Measurements from ENCODE around the gene ZNF536. TPM values are rescaled to one million over a fixed set of nuclear protein-coding genes. Genes with fewer than 3 reads are reported as not detected.

Gene ZNF536
- total RNA-seq = 34.4 TPM
- 4.9 TPM for polyA plus RNA-seq

GRCh38 chr19:30371960-30372824 is at the start of gene ZNF536:
Gene ZNF536 (plus strand): TSS chr19:30372384. CDS start chr19:30443563, 71,179 bp downstream.
- Histone ChIP-seq H3K4me1 (ENCODE audit: insufficient read depth) (no peaks in the 10 kb centered on the region), H3K27ac (ENCODE audit: low read depth) (no peak within 1 kb of the TSS), H3K4me3 (ENCODE audit: low read depth, low read length) (no peak within 1 kb of the TSS), H3K36me3 (ENCODE audit: insufficient read depth) (no peaks in the 10 kb centered on the region)
- no peak for DNase-seq (ENCODE audit: extremely low spot score)
- WGBS = 70% methylated on average over 9 of the region's 9 CpGs

GRCh38 chr19:30322641-30323320 is 49.4 kb upstream of the ZNF536 start:
- Histone ChIP-seq H3K36me3 (ENCODE audit: insufficient read depth) (no peaks in the 10 kb centered on the region), H3K27ac (ENCODE audit: low read depth) (no peak overlapping the region), H3K4me3 (ENCODE audit: low read depth, low read length) (no peak overlapping the region), H3K4me1 (ENCODE audit: insufficient read depth) (no peaks in the 10 kb centered on the region)
- 93% methylated on average over 6 of the region's 6 CpGs for WGBS
- no peak for DNase-seq (ENCODE audit: extremely low spot score)

- Histone ChIP-seq H3K4me3 (ENCODE audit: low read depth, low read length) (no peak overlapping the region), H3K4me1 (ENCODE audit: insufficient read depth) (no peaks in the 10 kb centered on the region), H3K36me3 (ENCODE audit: insufficient read depth) (no peaks in the 10 kb centered on the region), H3K27ac (ENCODE audit: low read depth) (no peak overlapping the region)
- DNase-seq (ENCODE audit: extremely low spot score) = no peak
Measured at GRCh38 chr19:30323904-30324303, 48.3 kb upstream of the ZNF536 start.

- no peak overlapping the region for H3K4me3 ChIP-seq (ENCODE audit: low read depth, low read length)
- no peak overlapping the region for H3K27ac ChIP-seq (ENCODE audit: low read depth)
- no peak for DNase-seq (ENCODE audit: extremely low spot score)
- H3K4me1 ChIP-seq (ENCODE audit: insufficient read depth) = no peaks in the 10 kb centered on the region
- 86% methylated on average over 7 of the region's 7 CpGs for WGBS
- no peaks in the 10 kb centered on the region for H3K36me3 ChIP-seq (ENCODE audit: insufficient read depth)
Measured at GRCh38 chr19:30324982-30325381, 47.2 kb upstream of the ZNF536 start.

- 46% methylated on average over 12 of the region's 12 CpGs for WGBS
- peak overlapping the region; percentile 56 for H3K27ac ChIP-seq (ENCODE audit: low read depth)
- no peak overlapping the region for H3K4me3 ChIP-seq (ENCODE audit: low read depth, low read length)
- no peaks in the 10 kb centered on the region for H3K36me3 ChIP-seq (ENCODE audit: insufficient read depth)
- no peak for DNase-seq (ENCODE audit: extremely low spot score)
- H3K4me1 ChIP-seq (ENCODE audit: insufficient read depth) = no peaks in the 10 kb centered on the region
Measured at GRCh38 chr19:30325676-30326392, 46.4 kb upstream of the ZNF536 start.

GRCh38 chr19:30326393-30326710 is 45.8 kb upstream of the ZNF536 start:
- no peak for DNase-seq (ENCODE audit: extremely low spot score)
- H3K4me3 ChIP-seq (ENCODE audit: low read depth, low read length) = no peak overlapping the region
- no peaks in the 10 kb centered on the region for H3K36me3 ChIP-seq (ENCODE audit: insufficient read depth)
- 58% methylated on average over 11 of the region's 11 CpGs for WGBS
- H3K4me1 ChIP-seq (ENCODE audit: insufficient read depth) = no peaks in the 10 kb centered on the region
- H3K27ac ChIP-seq (ENCODE audit: low read depth) = peak overlapping the region; percentile 56

GRCh38 chr19:30327331-30327730 is 44.9 kb upstream of the ZNF536 start:
- Histone ChIP-seq H3K36me3 (ENCODE audit: insufficient read depth) (no peaks in the 10 kb centered on the region), H3K4me1 (ENCODE audit: insufficient read depth) (no peaks in the 10 kb centered on the region), H3K27ac (ENCODE audit: low read depth) (no peak overlapping the region), H3K4me3 (ENCODE audit: low read depth, low read length) (no peak overlapping the region)
- no peak for DNase-seq (ENCODE audit: extremely low spot score)
- WGBS = 89% methylated on average over 3 of the region's 3 CpGs

GRCh38 chr19:30328096-30328495 is 44.1 kb upstream of the ZNF536 start:
- DNase-seq (ENCODE audit: extremely low spot score) = no peak
- Histone ChIP-seq H3K4me1 (ENCODE audit: insufficient read depth) (no peaks in the 10 kb centered on the region), H3K36me3 (ENCODE audit: insufficient read depth) (no peaks in the 10 kb centered on the region), H3K27ac (ENCODE audit: low read depth) (no peak overlapping the region), H3K4me3 (ENCODE audit: low read depth, low read length) (no peak overlapping the region)
- WGBS = 96% methylated on average over 3 of the region's 3 CpGs

GRCh38 chr19:30330266-30330665 is 41.9 kb upstream of the ZNF536 start:
- Histone ChIP-seq H3K36me3 (ENCODE audit: insufficient read depth) (no peaks in the 10 kb centered on the region), H3K27ac (ENCODE audit: low read depth) (no peak overlapping the region), H3K4me1 (ENCODE audit: insufficient read depth) (no peaks in the 10 kb centered on the region), H3K4me3 (ENCODE audit: low read depth, low read length) (no peak overlapping the region)
- DNase-seq (ENCODE audit: extremely low spot score) = no peak
- 69% methylated on average over 4 of the region's 4 CpGs for WGBS

- Histone ChIP-seq H3K4me1 (ENCODE audit: insufficient read depth) (no peaks in the 10 kb centered on the region), H3K36me3 (ENCODE audit: insufficient read depth) (no peaks in the 10 kb centered on the region), H3K4me3 (ENCODE audit: low read depth, low read length) (no peak overlapping the region), H3K27ac (ENCODE audit: low read depth) (no peak overlapping the region)
- no peak for DNase-seq (ENCODE audit: extremely low spot score)
- WGBS = 85% methylated on average over 10 of the region's 10 CpGs
Measured at GRCh38 chr19:30332445-30333234, 39.5 kb upstream of the ZNF536 start.

- Histone ChIP-seq H3K27ac (ENCODE audit: low read depth) (no peak overlapping the region), H3K4me3 (ENCODE audit: low read depth, low read length) (no peak overlapping the region), H3K36me3 (ENCODE audit: insufficient read depth) (no peaks in the 10 kb centered on the region), H3K4me1 (ENCODE audit: insufficient read depth) (no peaks in the 10 kb centered on the region)
- DNase-seq (ENCODE audit: extremely low spot score) = no peak
- 88% methylated on average over 12 of the region's 12 CpGs for WGBS
Measured at GRCh38 chr19:30333291-30334065, 38.7 kb upstream of the ZNF536 start.

- H3K4me1 ChIP-seq (ENCODE audit: insufficient read depth) = no peaks in the 10 kb centered on the region
- 94% methylated on average over 10 of the region's 10 CpGs for WGBS
- H3K27ac ChIP-seq (ENCODE audit: low read depth) = no peak overlapping the region
- no peak overlapping the region for H3K4me3 ChIP-seq (ENCODE audit: low read depth, low read length)
- no peak for DNase-seq (ENCODE audit: extremely low spot score)
- no peaks in the 10 kb centered on the region for H3K36me3 ChIP-seq (ENCODE audit: insufficient read depth)
Measured at GRCh38 chr19:30334841-30335240, 37.3 kb upstream of the ZNF536 start.

Measured in urinary bladder (tissue), 4 donors.